HEK293 (cell line): ENCODE results near the gene INS.

Experiments
- CTCF ChIA-PET: fragments of 350-600 bp; formaldehyde crosslinking; extraction: SDS; loops from one replicate; lab custom pipeline; 2021; ENCODE audit warnings: antibody characterized with exemption; lab: Yijun Ruan, JAX
- POLR2A ChIA-PET: fragments of 300-600 bp; formaldehyde crosslinking; extraction: SDS; loops from one replicate; lab custom pipeline; 2020; ENCODE audit warnings: antibody characterized with exemption, inconsistent platforms; lab: Yijun Ruan, JAX
- H3K27ac ChIP-seq: fragments of 200-500 bp; sonication (Bioruptor generic); 2 replicates; pipeline ENCODE4 v1.5.1; 2014; ENCODE audit warnings: low read depth, low read length, control low read depth, inconsistent platforms; ENCODE audit errors: extremely low read depth
- H3K36me3 ChIP-seq, 2 experiments: fragments of 200-500 bp in 1 of 2; sonication (Bioruptor generic) in 1 of 2; 1 replicate in 1 of 2; 2 replicates in 1 of 2; pipeline ENCODE4 v1.5.1; 2014 to 2017; ENCODE audit warnings: inconsistent platforms in 2 of 2, low read length in 2 of 2; ENCODE audit not compliant: control insufficient read depth in 2 of 2, insufficient read depth in 1 of 2
- H3K4me1 ChIP-seq: fragments of 200-500 bp; sonication (Bioruptor generic); 2 replicates; pipeline ENCODE4 v1.5.1; 2014; ENCODE audit warnings: mild to moderate bottlenecking, low read length, inconsistent platforms; ENCODE audit not compliant: control insufficient read depth, insufficient read depth
- H3K4me3 ChIP-seq: 2 replicates; pipeline ENCODE4 v1.5.1; 2011; ENCODE audit warnings: low read depth, mild to moderate bottlenecking, control low read depth, low read length, moderate library complexity
- H3K9me3 ChIP-seq: fragments of 200-500 bp; sonication (Bioruptor generic); 2 replicates; pipeline ENCODE4 v1.5.1; 2014; ENCODE audit warnings: low read depth, low read length, inconsistent platforms; ENCODE audit not compliant: control insufficient read depth, insufficient read depth
- EGR2 ChIP-seq: fragments of 450-650 bp; formaldehyde crosslinking; IDR thresholded peaks from 2 replicates; pipeline ENCODE4 v1.5.1; 2016; ENCODE audit warnings: low read depth, missing biosample characterization, missing genetic modification characterization
- FEZF1 ChIP-seq: fragments of 450-650 bp; formaldehyde crosslinking; IDR thresholded peaks from 2 replicates; pipeline ENCODE4 v1.5.1; 2016; ENCODE audit warnings: missing biosample characterization, missing genetic modification characterization
- GLIS2 ChIP-seq: fragments of 450-650 bp; formaldehyde crosslinking; IDR thresholded peaks from 2 replicates; pipeline ENCODE4 v1.5.1; 2016; ENCODE audit warnings: missing biosample characterization, missing genetic modification characterization
- KLF16 ChIP-seq: fragments of 450-650 bp; formaldehyde crosslinking; IDR thresholded peaks from 2 replicates; pipeline ENCODE4 v1.5.1; 2017; ENCODE audit warnings: missing biosample characterization, missing genetic modification characterization
- KLF8 ChIP-seq: fragments of 450-650 bp; formaldehyde crosslinking; IDR thresholded peaks from 2 replicates; pipeline ENCODE4 v1.5.1; 2016; ENCODE audit warnings: missing biosample characterization, missing genetic modification characterization
- PRDM2 ChIP-seq: fragments of 450-650 bp; formaldehyde crosslinking; IDR thresholded peaks from 2 replicates; pipeline ENCODE4 v1.5.1; 2016; ENCODE audit warnings: missing biosample characterization, missing genetic modification characterization, borderline replicate concordance
- ZBTB48 ChIP-seq: fragments of 450-650 bp; formaldehyde crosslinking; IDR thresholded peaks from 2 replicates; pipeline ENCODE4 v1.5.1; 2016; ENCODE audit warnings: missing biosample characterization, missing genetic modification characterization
- ZFP3 ChIP-seq: fragments of 450-650 bp; formaldehyde crosslinking; IDR thresholded peaks from 2 replicates; pipeline ENCODE4 v1.5.1; 2016; ENCODE audit warnings: low read depth, missing biosample characterization, missing genetic modification characterization
- ZNF248 ChIP-seq: fragments of 450-650 bp; formaldehyde crosslinking; IDR thresholded peaks from 2 replicates; pipeline ENCODE4 v1.5.1; 2017; ENCODE audit warnings: missing biosample characterization, missing genetic modification characterization
- ZNF280C ChIP-seq: fragments of 450-650 bp; formaldehyde crosslinking; IDR thresholded peaks from 2 replicates; pipeline ENCODE4 v1.5.1; 2016; ENCODE audit warnings: missing biosample characterization, missing genetic modification characterization
- ZNF335 ChIP-seq: fragments of 450-650 bp; formaldehyde crosslinking; conservative IDR thresholded peaks from 2 replicates; pipeline ENCODE4 v1.5.1; 2016; ENCODE audit warnings: missing biosample characterization, missing genetic modification characterization
- ZNF362 ChIP-seq: fragments of 450-650 bp; formaldehyde crosslinking; IDR thresholded peaks from 2 replicates; pipeline ENCODE4 v1.5.1; 2016; ENCODE audit warnings: missing biosample characterization, missing genetic modification characterization
- ZNF549 ChIP-seq: fragments of 450-650 bp; IDR thresholded peaks from 2 replicates; pipeline ENCODE4 v1.5.1; 2018; ENCODE audit warnings: missing biosample characterization, missing genetic modification characterization, mild to moderate bottlenecking, inconsistent platforms, moderate library complexity
- ZNF658 ChIP-seq: fragments of 450-650 bp; formaldehyde crosslinking; IDR thresholded peaks from 2 replicates; pipeline ENCODE4; 2016; ENCODE audit warnings: missing biosample characterization, missing genetic modification characterization
- ZSCAN5A ChIP-seq: fragments of 450-650 bp; formaldehyde crosslinking; IDR thresholded peaks from 2 replicates; pipeline ENCODE4 v1.5.1; 2016; ENCODE audit warnings: missing biosample characterization, missing genetic modification characterization

Gene INS

GRCh38 chr11:2135018-2135569, 25.9 kb downstream of the INS start (continued):
- no peak for TF ChIP-seq ZSCAN5A (tag by site-specific recombination)
- no peak for TF ChIP-seq ZNF362 (tag by site-specific recombination)
- TF ChIP-seq ZNF335 (tag by site-specific recombination), result no peak
- TF ChIP-seq ZNF280C (tag by site-specific recombination), result no peak

- H3K9me3 ChIP-seq, result no peaks in the 10 kb centered on the region
- H3K36me3 ChIP-seq, result peaks cover 0 to 9% of the 10 kb centered on the region in 2 experiments; a peak in 1 of 3 replicates
- no peak overlapping the region for H3K4me3 ChIP-seq
- H3K27ac ChIP-seq, result no peak overlapping the region
- no peaks in the 10 kb centered on the region for H3K4me1 ChIP-seq
- TF ChIP-seq ZNF549 (tag by site-specific recombination), result no peak
- no peak for TF ChIP-seq ZNF658
- no peak for TF ChIP-seq ZBTB48 (tag by site-specific recombination)
- no peak for TF ChIP-seq EGR2 (tag by site-specific recombination)
- no peak for TF ChIP-seq KLF8 (tag by site-specific recombination)
- TF ChIP-seq ZFP3 (tag by site-specific recombination), result no peak
- no peak for TF ChIP-seq FEZF1 (tag by site-specific recombination)
- no peak for TF ChIP-seq GLIS2 (tag by site-specific recombination)
- TF ChIP-seq KLF16 (tag by site-specific recombination), result no peak
- no peak for TF ChIP-seq ZNF248 (tag by site-specific recombination)
- TF ChIP-seq PRDM2 (tag by site-specific recombination), result no peak
- CTCF ChIA-PET, result interaction anchor here (1.0 to 1.2 kb wide), 3 partner anchors 15 to 18 kb away, joined by 3 to 5 read pairs (median 4); no protein-coding TSS in a partner anchor
- POLR2A ChIA-PET, result no interaction called here
Observed at GRCh38 chr11:2134022-2135010, 26.7 kb downstream of the INS start.
